ENCODE results near the gene SERPIND1.
A peak's percentile ranks its signal among the peaks of the same experiment; 100 is the strongest.

SERPIND1 gene

DNA sequence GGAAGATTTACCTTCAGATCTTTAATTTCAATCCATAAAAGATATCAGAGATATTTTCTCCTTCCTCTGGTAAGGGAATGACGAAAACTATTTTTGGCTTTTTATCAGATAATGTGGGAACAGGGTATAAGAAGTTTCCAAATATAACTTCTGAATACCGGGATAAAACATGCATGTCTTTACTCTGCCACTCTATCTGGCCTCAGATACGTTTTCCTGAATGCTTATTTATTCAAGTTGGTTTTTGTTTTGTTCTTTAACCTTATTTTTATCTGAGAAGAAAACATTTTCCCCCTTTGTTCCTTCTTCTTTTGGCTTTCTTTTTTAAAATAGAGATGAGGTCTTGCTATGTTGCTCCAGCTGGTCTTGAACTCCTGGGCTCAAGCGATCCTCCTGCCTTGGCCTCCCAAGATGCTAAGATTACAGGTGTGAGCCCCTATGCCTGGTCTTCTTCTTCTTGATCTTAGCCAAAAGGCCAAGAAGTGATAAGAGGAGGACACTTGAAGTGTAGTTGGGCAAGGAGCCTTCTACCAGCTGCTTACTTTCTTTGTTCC is 1.5 kb downstream of the SERPIND1 start:
- TF ChIP-seq, protein P1, sequence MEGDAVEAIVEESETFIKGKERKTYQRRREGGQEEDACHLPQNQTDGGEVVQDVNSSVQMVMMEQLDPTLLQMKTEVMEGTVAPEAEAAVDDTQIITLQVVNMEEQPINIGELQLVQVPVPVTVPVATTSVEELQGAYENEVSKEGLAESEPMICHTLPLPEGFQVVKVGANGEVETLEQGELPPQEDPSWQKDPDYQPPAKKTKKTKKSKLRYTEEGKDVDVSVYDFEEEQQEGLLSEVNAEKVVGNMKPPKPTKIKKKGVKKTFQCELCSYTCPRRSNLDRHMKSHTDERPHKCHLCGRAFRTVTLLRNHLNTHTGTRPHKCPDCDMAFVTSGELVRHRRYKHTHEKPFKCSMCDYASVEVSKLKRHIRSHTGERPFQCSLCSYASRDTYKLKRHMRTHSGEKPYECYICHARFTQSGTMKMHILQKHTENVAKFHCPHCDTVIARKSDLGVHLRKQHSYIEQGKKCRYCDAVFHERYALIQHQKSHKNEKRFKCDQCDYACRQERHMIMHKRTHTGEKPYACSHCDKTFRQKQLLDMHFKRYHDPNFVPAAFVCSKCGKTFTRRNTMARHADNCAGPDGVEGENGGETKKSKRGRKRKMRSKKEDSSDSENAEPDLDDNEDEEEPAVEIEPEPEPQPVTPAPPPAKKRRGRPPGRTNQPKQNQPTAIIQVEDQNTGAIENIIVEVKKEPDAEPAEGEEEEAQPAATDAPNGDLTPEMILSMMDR (IDR thresholded peaks at IDR 0.05): no peak

DNA sequence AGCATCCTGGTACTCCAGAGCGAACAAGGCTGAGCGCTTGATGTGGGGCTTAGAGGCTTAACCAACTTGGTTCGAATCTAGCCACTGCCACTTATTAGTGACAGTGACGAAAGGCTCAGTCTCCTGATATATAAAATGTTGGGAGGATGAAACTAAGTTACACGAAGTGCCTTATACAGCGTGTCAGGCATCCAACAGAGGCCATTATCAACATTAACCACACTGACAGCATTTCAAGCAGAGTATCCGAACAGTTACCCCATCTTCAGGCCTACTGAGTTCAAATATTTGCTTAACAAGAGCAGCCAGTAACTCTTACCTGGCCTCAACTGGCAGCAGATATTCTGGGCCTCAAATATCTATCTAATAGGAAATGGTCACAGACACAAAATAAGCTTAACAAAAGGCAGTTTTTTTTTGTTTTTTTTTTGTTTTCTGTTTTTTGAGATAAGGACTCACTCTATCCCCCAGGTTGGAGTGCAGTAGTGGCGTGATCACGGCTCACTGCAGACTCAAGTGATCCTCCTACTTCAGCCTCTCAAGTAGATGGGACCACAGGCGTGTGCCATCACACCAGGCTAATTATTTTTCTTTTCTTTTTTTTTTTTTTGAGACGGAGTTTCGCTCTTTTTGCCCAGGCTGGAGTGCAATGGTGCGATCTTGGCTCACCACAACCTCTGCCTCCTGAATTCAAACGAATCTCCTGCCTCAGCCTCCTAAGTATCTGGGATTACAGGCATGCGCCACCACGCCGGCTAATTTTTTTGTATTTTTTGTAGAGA is 2.9 kb downstream of the SERPIND1 start:
- TF ChIP-seq, protein P1 (IDR thresholded peaks at IDR 0.05): no peak

DNA sequence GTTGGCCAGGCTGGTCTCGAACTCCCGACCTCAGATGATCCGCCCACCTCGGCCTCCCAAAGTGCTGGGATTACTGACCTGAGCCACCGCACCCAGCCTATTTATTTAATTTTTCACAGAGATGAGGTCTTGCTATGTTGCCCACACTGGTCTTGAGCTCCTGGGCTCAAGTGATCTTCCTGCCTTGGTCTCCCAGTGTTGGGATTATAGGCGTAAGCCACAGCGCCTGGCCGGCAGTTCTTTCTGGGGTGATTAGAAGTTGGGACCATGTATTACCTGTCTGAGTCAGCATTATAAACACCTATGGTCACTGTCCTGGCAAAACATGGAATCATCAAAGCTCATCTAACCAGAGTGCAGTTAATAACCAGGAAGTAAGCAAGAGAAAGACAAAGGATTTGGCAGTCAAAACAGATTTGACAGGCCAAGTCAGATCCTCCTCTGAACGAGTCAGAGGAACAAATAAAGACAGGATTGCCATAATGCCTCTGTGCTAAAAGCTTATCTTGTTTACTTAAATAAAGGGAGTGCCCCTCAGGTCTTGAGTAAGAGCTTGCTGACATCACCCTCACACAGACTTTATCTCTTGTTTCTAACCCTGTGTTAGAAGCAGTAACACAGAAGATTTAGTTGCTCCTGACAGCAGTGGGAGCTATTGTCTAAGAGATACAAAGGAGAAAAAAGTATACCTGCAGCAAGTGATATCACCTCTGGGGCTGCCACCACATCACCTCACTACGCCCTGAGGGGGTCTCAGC is 3.7 kb downstream of the SERPIND1 start:
- TF ChIP-seq, protein P1 (IDR thresholded peaks at IDR 0.05): peak; percentile 44; the same call in 1 of the 2 replicates

DNA sequence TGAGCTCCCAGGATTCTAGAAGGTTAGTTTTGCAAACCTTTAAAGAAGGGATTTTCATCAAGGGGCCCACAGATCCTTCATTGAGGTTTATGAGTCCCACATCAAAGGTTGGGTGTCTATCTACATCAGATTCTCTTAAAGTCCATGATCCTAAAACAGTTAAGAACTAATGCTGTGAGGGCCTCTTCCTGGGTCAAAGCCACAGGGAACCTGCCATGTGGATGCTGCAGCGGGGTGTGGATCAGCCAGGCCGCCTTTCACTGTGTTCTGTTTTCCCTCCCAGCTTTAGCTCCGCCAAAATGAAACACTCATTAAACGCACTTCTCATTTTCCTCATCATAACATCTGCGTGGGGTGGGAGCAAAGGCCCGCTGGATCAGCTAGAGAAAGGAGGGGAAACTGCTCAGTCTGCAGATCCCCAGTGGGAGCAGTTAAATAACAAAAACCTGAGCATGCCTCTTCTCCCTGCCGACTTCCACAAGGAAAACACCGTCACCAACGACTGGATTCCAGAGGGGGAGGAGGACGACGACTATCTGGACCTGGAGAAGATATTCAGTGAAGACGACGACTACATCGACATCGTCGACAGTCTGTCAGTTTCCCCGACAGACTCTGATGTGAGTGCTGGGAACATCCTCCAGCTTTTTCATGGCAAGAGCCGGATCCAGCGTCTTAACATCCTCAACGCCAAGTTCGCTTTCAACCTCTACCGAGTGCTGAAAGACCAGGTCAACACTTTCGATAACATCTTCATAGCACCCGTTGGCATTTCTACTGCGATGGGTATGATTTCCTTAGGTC is 5.3 kb downstream of the SERPIND1 start:
- TF ChIP-seq, protein P1 (IDR thresholded peaks at IDR 0.05): no peak

DNA sequence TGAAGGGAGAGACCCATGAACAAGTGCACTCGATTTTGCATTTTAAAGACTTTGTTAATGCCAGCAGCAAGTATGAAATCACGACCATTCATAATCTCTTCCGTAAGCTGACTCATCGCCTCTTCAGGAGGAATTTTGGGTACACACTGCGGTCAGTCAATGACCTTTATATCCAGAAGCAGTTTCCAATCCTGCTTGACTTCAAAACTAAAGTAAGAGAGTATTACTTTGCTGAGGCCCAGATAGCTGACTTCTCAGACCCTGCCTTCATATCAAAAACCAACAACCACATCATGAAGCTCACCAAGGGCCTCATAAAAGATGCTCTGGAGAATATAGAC is 5.9 kb downstream of the SERPIND1 start:
- TF ChIP-seq, protein P1 (IDR thresholded peaks at IDR 0.05): no peak

DNA sequence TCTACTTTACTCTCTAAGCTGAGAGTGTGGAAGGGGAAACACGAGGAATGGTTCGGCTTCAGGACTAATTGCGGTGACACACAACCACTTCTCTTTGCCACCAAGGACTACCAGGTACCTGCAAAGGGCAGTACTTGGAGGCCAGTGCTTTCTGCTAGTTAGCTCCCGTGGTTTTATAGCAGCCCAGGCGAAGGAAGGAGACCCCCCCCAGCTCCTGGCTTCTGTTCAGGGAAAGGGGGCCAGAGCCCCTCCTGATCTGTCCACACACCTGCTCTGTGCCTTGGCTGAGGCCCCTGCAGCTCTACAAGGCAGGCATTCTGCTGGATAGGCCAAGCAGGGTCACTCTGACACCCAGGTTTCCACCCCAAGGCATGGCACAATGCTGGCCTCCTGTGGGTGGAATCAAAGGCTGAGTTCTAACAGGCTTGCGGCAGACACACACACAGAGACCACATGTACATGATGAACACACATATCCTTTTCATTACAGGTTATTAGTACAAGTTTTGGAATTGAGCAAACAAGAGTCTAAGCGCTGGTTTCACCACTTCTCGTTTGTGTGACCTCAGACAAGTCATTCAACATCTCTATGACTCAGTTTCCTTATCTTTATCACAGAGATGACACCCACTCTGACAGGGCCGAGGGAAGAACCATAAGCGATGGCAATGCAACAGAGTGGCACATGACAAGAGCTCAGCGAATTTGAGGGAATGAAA is 7.5 kb downstream of the SERPIND1 start:
- TF ChIP-seq, protein P1 (IDR thresholded peaks at IDR 0.05): no peak

DNA sequence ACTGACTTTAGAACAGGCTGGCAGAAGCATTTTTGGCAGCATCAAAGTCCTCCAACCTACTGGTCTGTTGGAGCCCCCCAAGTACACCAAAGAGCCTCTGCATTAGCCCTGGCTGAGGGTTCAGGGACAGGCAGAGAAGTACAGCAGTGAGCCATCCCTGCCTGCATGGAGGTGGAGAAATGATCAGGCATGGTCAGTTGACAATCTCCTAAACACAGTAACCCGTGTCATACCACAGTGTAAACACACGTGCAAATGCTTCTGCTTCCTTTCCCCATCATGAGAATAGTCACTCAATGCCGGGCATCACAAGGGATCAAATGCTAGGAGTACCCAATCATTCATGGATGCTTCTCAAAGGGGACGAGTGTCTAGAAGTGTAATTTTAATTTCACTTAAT is 8.2 kb downstream of the SERPIND1 start:
- TF ChIP-seq, protein P1 (IDR thresholded peaks at IDR 0.05): no peak
